Kidney epithelial cell (primary cell): ENCODE data around the gene SH3GL1. TPM values are rescaled to one million over a fixed set of nuclear protein-coding genes. Genes with fewer than 3 reads are reported as not detected.

ENCODE experiments used
- DNase-seq: peaks from one replicate; pipeline ENCODE4 v3.0.0-alpha.2; 2010; ENCODE audit warnings: low read depth
- H3K27me3 ChIP-seq: 2 replicates; pipeline ENCODE4 v1.6.0; 2011; ENCODE audit warnings: low read length; ENCODE audit not compliant: control insufficient read depth, insufficient read depth
- H3K36me3 ChIP-seq: 2 replicates; pipeline ENCODE4 v1.5.1; 2011; ENCODE audit warnings: low read length; ENCODE audit not compliant: control insufficient read depth, insufficient read depth
- H3K4me3 ChIP-seq: 2 replicates; pipeline ENCODE4 v1.5.1; 2011; ENCODE audit warnings: low read depth, mild to moderate bottlenecking, control low read depth, low read length
- CTCF ChIP-seq: IDR thresholded peaks from 2 replicates; pipeline ENCODE4 v1.5.1; 2011; ENCODE audit warnings: mild to moderate bottlenecking, moderate library complexity, low read length, control low read depth, inconsistent platforms; ENCODE audit not compliant: insufficient read depth, poor library complexity, severe bottlenecking
- total RNA-seq: library from RNA; depleted of rRNA; stranded (reverse); fragments of >200 nt; gene quantifications from 2 replicates; pipeline ENCODE4 v1.2.3, GENCODE V29; 2015

Gene SH3GL1
- total RNA-seq, 1 donor from 2014 or later: 60.9 TPM

GRCh38 chr19:4324228-4324627, 76.1 kb downstream of the SH3GL1 start:
- Histone ChIP-seq H3K4me3 (no peak overlapping the region), H3K36me3 (no peaks in the 10 kb centered on the region), H3K27me3 (no peaks in the 10 kb centered on the region)
- DNase-seq: no peak
- TF ChIP-seq CTCF: no peak

GRCh38 chr19:4323692-4324091, 76.7 kb downstream of the SH3GL1 start:
- DNase-seq: no peak
- no peaks in the 10 kb centered on the region for H3K27me3 ChIP-seq
- H3K36me3 ChIP-seq: no peaks in the 10 kb centered on the region
- no peak for TF ChIP-seq CTCF
- no peak overlapping the region for H3K4me3 ChIP-seq

- DNase-seq: no peak
- Histone ChIP-seq H3K4me3 (no peak overlapping the region), H3K27me3 (no peaks in the 10 kb centered on the region), H3K36me3 (no peaks in the 10 kb centered on the region)
- TF ChIP-seq CTCF: no peak
Observed at GRCh38 chr19:4322942-4323665, 77.2 kb downstream of the SH3GL1 start.

GRCh38 chr19:4320419-4320818, 79.9 kb downstream of the SH3GL1 start:
- DNase-seq: no peak
- Histone ChIP-seq H3K4me3 (no peak overlapping the region), H3K27me3 (no peaks in the 10 kb centered on the region), H3K36me3 (no peaks in the 10 kb centered on the region)
- TF ChIP-seq CTCF: no peak

- H3K4me3 ChIP-seq: no peak overlapping the region
- H3K36me3 ChIP-seq: no peaks in the 10 kb centered on the region
- no peak for DNase-seq
- H3K27me3 ChIP-seq: no peaks in the 10 kb centered on the region
- TF ChIP-seq CTCF: no peak
Observed at GRCh38 chr19:4319067-4319718, 81.2 kb downstream of the SH3GL1 start.

GRCh38 chr19:4318460-4318859, 81.9 kb downstream of the SH3GL1 start:
- Histone ChIP-seq H3K4me3 (no peak overlapping the region), H3K27me3 (no peaks in the 10 kb centered on the region), H3K36me3 (no peaks in the 10 kb centered on the region)
- DNase-seq: no peak
- TF ChIP-seq CTCF: no peak
